Left lung (tissue), 10 donors: ENCODE data around the gene FNIP2. TPM values are rescaled to one million over a fixed set of nuclear protein-coding genes. Genes with fewer than 3 reads are reported as not detected.
A peak's percentile ranks its signal among the peaks of the same experiment; 100 is the strongest.

Experiments
- ATAC-seq: fragments of 200-7000 bp; cut with Tn5 transposase; one replicate; pipeline ENCODE4 v1.9.1; 2020; ENCODE audit warnings: moderate library complexity
- DNase-seq, 4 donors: peaks; one replicate each; pipeline ENCODE4 v3.0.0-alpha.2; 2013 to 2020
- H3K27ac ChIP-seq, 2 donors: fragments of 200-600 bp; sonication (generic) in 1 of 2; one replicate each; pipeline versions ENCODE4 v1.5.0 to v1.8.0; 2020 to 2021
- H3K27me3 ChIP-seq, 2 donors: fragments of 200-600 bp; sonication (generic) in 1 of 2; one replicate each; pipeline versions ENCODE4 v1.5.0 to v1.8.0; 2020 to 2021
- H3K36me3 ChIP-seq, 2 donors: fragments of 200-600 bp; sonication (generic) in 1 of 2; one replicate each; pipeline versions ENCODE4 v1.5.0 to v1.8.0; 2020 to 2021
- H3K4me1 ChIP-seq, 2 donors: fragments of 200-600 bp; one replicate each; pipeline ENCODE4 v1.8.0; 2021
- H3K4me3 ChIP-seq, 2 donors: fragments of 200-600 bp; sonication (generic) in 1 of 2; one replicate each; pipeline versions ENCODE4 v1.5.0 to v1.8.0; 2020 to 2021; ENCODE audit warnings: mild to moderate bottlenecking in 1 of 2
- H3K9me3 ChIP-seq, 2 donors: fragments of 200-600 bp; sonication (generic) in 1 of 2; one replicate each; pipeline versions ENCODE4 v1.5.0 to v1.8.0; 2020 to 2021
- CTCF ChIP-seq, 2 donors: fragments of 200-600 bp; sonication (generic) in 1 of 2; IDR thresholded peaks; one replicate each; pipeline versions ENCODE4 v1.5.0 to v1.8.0; 2021; ENCODE audit warnings: antibody characterized with exemption in 2 of 2
- intact Hi-C, 2 donors: fragments of 100-400 bp; cut with DNase I; formaldehyde crosslinking; loops; one replicate each; pipeline versions ENCODE4 v1.11.2 to v1.14.2; 2022
- polyA plus RNA-seq, 6 donors: library from polyadenylated mRNA; unstranded; fragments of 120-200 nt; gene quantifications; one replicate each; pipeline ENCODE4 v1.2.1, GENCODE V29; 2013; ENCODE audit not compliant: insufficient read length in 6 of 6
- total RNA-seq, 2 donors: library from RNA; stranded (reverse); fragmentation: NEBNext Ultra II Directional; extraction: Animal tissue kit (Norgen Biotek cat#: 25700); gene quantifications; one replicate each; pipeline ENCODE4 v1.2.1, GENCODE V29; 2021
- donor health status: DM: no; HTN: yes; CAD: no.
- donor health status: DM: no; HTN: no; CAD: no.

The FNIP2 gene
- total and polyA plus RNA-seq, 8 donors = 24.5 to 71.2 (median 29.3) TPM

GRCh38 chr4:158829254-158829653, 60.4 kb downstream of the FNIP2 start:
- no peak for TF ChIP-seq CTCF (IDR thresholded peaks at IDR 0.05)
- ATAC-seq (no peak), DNase-seq (no peak)
- Histone ChIP-seq H3K36me3 (peaks cover 0 to 41% of the 10 kb centered on the region in 2 donors), H3K9me3 (no peaks in the 10 kb centered on the region), H3K4me3 (no peak overlapping the region), H3K27me3 (no peaks in the 10 kb centered on the region), H3K4me1 (peaks cover 20 to 40% of the 10 kb centered on the region in 2 donors), H3K27ac (peak overlapping the region in 1 of 2 donors; percentile 75)
- intact Hi-C loops = no loop called here

DNA sequence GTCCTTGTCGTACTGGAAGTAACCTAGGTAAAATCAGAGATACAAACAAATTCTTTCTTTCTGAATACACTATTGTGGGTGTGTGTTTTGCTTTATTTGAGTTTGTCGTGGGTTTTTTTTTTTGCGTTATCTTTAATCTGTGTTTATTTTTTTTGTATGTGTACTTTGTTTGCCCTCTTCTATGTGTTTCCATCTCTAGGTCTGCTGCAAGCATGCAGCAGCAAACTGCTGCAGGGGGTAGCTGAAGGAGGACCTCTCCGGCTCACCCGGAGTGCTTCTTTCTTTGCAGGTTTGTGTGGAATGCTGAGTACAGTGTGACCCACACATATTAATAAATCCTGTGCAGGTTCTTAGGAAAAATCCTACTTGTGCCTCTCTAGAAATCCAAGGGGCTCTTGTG, 64.8 kb downstream of the FNIP2 start:
- Histone ChIP-seq H3K27me3 (no peaks in the 10 kb centered on the region), H3K27ac (no peak overlapping the region), H3K4me3 (no peak overlapping the region), H3K36me3 (peaks cover 0 to 50% of the 10 kb centered on the region in 2 donors), H3K9me3 (no peaks in the 10 kb centered on the region), H3K4me1 (peaks cover 0 to 3% of the 10 kb centered on the region in 2 donors)
- DNase-seq (no peak), ATAC-seq (no peak)
- TF ChIP-seq CTCF (IDR thresholded peaks at IDR 0.05) = no peak
- intact Hi-C loops = no loop called here

DNA sequence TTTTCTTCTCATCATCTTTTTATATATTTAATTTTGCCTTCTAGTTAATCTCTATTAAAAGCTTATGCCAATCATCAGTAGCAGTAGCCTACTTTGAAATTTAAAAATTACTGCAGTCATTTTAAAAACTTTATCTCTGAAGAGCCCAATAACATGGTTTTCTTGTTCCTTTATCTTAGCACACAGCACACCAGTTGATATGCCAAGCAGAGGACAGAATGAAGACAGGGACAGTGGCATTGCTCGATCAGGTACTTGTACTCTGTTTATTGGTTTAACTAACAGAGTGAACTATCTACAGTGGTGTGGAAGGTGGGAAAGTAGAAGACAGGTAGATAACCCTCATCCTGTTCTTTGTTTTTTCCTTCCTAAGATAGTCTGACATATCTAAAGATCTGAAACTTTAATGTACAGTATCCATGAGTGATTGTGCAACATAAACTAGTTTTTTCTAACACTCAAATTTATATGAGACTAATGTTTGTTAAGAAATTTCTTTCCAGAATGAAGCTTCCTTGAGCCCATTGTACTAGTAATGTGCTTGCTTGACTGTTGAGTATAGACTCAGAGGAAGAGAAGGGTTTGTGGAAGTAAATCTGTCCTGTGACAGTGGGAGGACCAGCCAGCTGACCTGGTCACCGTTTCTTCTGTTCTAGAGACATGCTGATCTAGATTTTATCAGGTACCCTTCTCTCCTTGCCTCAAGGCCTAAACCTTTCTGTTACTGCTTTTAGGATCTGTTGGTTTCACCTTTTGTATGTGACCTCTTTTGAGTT, 66.6 kb downstream of the FNIP2 start:
- Histone ChIP-seq H3K36me3 (peaks cover 0 to 59% of the 10 kb centered on the region in 2 donors), H3K4me1 (no peaks in the 10 kb centered on the region), H3K27me3 (no peaks in the 10 kb centered on the region), H3K4me3 (no peak overlapping the region), H3K9me3 (no peaks in the 10 kb centered on the region), H3K27ac (no peak overlapping the region)
- no peak for TF ChIP-seq CTCF (IDR thresholded peaks at IDR 0.05)
- no peak for ATAC-seq
- DNase-seq = no peak
- intact Hi-C loops = no loop called here

GRCh38 chr4:158836002-158836369, 67.2 kb downstream of the FNIP2 start:
- Histone ChIP-seq H3K4me3 (no peak overlapping the region), H3K9me3 (no peaks in the 10 kb centered on the region), H3K27me3 (no peaks in the 10 kb centered on the region), H3K4me1 (no peaks in the 10 kb centered on the region), H3K36me3 (peaks cover 0 to 64% of the 10 kb centered on the region in 2 donors), H3K27ac (no peak overlapping the region)
- intact Hi-C loops = no loop called here
- no peak for TF ChIP-seq CTCF (IDR thresholded peaks at IDR 0.05)
- no peak for DNase-seq
- no peak for ATAC-seq

DNA sequence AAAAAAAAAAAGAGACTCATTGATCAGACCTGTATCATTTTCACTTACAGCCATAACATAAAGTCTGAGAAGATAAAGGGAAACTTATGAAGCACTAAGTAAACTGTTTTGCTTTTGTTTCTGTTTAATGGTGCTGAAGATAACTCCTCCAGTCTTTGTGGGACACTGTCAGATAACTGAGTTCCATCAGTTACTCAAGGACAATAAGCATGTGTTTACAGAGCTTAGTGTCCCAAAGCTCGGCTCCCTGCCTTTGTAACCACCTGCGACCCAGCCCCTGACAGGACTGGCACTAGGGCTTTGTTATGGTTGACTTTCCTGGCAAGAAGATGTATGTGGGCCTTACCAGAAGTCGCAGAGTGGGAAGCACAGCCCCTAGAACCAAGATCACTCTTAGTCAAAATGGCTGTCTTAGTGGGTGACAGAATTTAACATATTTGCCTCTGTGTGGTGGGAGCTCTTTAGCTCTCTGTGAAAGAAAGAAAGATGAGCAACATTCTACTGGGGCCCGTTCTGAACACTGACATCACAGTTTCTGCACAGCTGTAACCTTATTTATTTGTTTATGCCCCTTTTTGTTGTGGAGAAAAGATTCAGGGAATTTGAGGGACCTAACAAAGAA, 68.1 kb downstream of the FNIP2 start:
- H3K4me1 ChIP-seq = no peaks in the 10 kb centered on the region
- ATAC-seq (no peak), DNase-seq (no peak)
- H3K27ac ChIP-seq = no peak overlapping the region
- no peak overlapping the region for H3K4me3 ChIP-seq
- intact Hi-C loops = no loop called here
- TF ChIP-seq CTCF (IDR thresholded peaks at IDR 0.05) = no peak
- H3K27me3 ChIP-seq = no peaks in the 10 kb centered on the region
- H3K36me3 ChIP-seq = peaks cover 0 to 70% of the 10 kb centered on the region in 2 donors
- no peaks in the 10 kb centered on the region for H3K9me3 ChIP-seq
